ENCODE measurements around the gene LIPC. TPM values are rescaled to one million over a fixed set of nuclear protein-coding genes. Genes with fewer than 3 reads are reported as not detected.

The LIPC gene
- total and polyA plus RNA-seq, 10 of the 15 experiments (the other 5 are each of a cell fraction or from before 2014, with no cell fraction given), result 0.06 to 0.31 (median 0.16) TPM; not detected in 1

GRCh38 chr15:58467722-58468423 lies 36.1 kb downstream of the LIPC start:
- FAIRE-seq (no peak), DNase-seq (ENCODE audit: low read depth, low spot score) (no peak), ATAC-seq (no peak)
- Histone ChIP-seq H3K9ac (ENCODE audit: control insufficient read depth, insufficient read depth, low read length) (no peak overlapping the region), H3K4me2 (ENCODE audit: control insufficient read depth, insufficient read depth) (no peak overlapping the region), H4K20me1 (ENCODE audit: control insufficient read depth, insufficient read depth) (no peaks in the 10 kb centered on the region), H2AFZ (ENCODE audit: control insufficient read depth, low read depth, low read length) (no peak overlapping the region), H3K36me3 (ENCODE audit: control insufficient read depth in 2 of 2, insufficient read depth in 2 of 2, low read length in 1 of 2) (no peaks in the 10 kb centered on the region), H3K27me3 (replicated peaks in 1 of 2; ENCODE audit: control insufficient read depth in 2 of 2, insufficient read depth in 2 of 2, low read length in 1 of 2) (no peaks in the 10 kb centered on the region), H3K27ac (ENCODE audit: control insufficient read depth, insufficient read depth) (no peak overlapping the region), H3K79me2 (ENCODE audit: control insufficient read depth, insufficient read depth, low read length) (peaks cover 5% of the 10 kb centered on the region), H3K4me3 (no peak overlapping the region), H3K4me1 (ENCODE audit: control insufficient read depth, insufficient read depth, low read length) (peaks cover 17% of the 10 kb centered on the region), H3K9me3 (replicated peaks; ENCODE audit: control insufficient read depth, insufficient read depth, low read length) (no peaks in the 10 kb centered on the region; the same call in 2 of the 3 replicates)
- CTCF ChIA-PET, result no interaction called here
- SMC1A ChIA-PET (ENCODE audit: uncharacterized antibody, unreplicated experiment), result interaction anchor here (0.9 to 2.7 kb wide), 3 partner anchors 10 to 47 kb away, joined by 3 to 18 read pairs (median 4); no protein-coding TSS in a partner anchor
- POLR2A ChIA-PET, result interaction anchor here (1.0 kb wide), 1 partner anchor 154 kb away, joined by 3 read pairs; no protein-coding TSS in a partner anchor
- TF ChIP-seq CREB1 (IDR thresholded peaks at IDR 0.05; ENCODE audit: low read depth), result no peak
- TF ChIP-seq TBL1XR1 (IDR thresholded peaks at IDR 0.05; ENCODE audit: low read depth, low read length), result no peak
- TF ChIP-seq RB1 (IDR thresholded peaks at IDR 0.05; ENCODE audit: borderline replicate concordance), result no peak
- no peak for TF ChIP-seq SUZ12 (IDR thresholded peaks at IDR 0.05; ENCODE audit: unreplicated experiment)
- no TSS peak for BruUV-seq (replicated peaks)
- intact Hi-C loops (cut with micrococcal nuclease; ENCODE audit: unreplicated experiment) (no loop called here), in situ Hi-C loops (cut with MboI) (no loop called here)
- RAD21 ChIA-PET (ENCODE audit: unreplicated experiment), result no interaction called here
- WGBS (ENCODE audit: insufficient coverage, insufficient replicate concordance, low lambda C conversion rate, missing lambda C conversion rate), result 92% methylated on average over 9 of the region's 9 CpGs

All from GM12878 (cell line).